WTC11 (cell line): ENCODE data around the gene NOP16. TPM values are rescaled to one million over a fixed set of nuclear protein-coding genes. Genes with fewer than 3 reads are reported as not detected.

ENCODE experiments used
- ATAC-seq: fragments of 200-7000 bp; cut with Tn5 transposase; 2 replicates; pipeline ENCODE4 v1.10.0; 2021; ENCODE audit warnings: mild to moderate bottlenecking, moderate library complexity
- CTCF ChIA-PET: fragments of 300-600 bp; sonication (Branson Sonifier 250); formaldehyde crosslinking; loops from one replicate; lab custom pipeline; 2021; ENCODE audit warnings: antibody characterized with exemption; lab: Charles Lee
- POLR2A ChIA-PET: fragments of 350-600 bp; sonication (Branson Sonifier 250); formaldehyde crosslinking; loops from one replicate; lab custom pipeline; 2021; ENCODE audit warnings: antibody characterized with exemption; lab: Charles Lee
- DNase-seq: peaks from one replicate; pipeline ENCODE4 v3.0.0; 2021; ENCODE audit warnings: low spot score
- H3K27ac Mint-ChIP-seq: 2 replicates; pipeline ENCODE4 v1.8.0; 2021; ENCODE audit warnings: mixed read lengths
- H3K27me3 Mint-ChIP-seq: 2 replicates; pipeline ENCODE4 v1.8.0; 2021; ENCODE audit warnings: low read depth, mild to moderate bottlenecking, moderate library complexity, mixed read lengths
- H3K36me3 Mint-ChIP-seq: 2 replicates; pipeline ENCODE4 v1.8.0; 2021; ENCODE audit warnings: mixed read lengths
- H3K4me1 Mint-ChIP-seq: 2 replicates; pipeline ENCODE4 v1.8.0; 2022; ENCODE audit warnings: mixed read lengths
- H3K4me3 Mint-ChIP-seq: 2 replicates; pipeline ENCODE4 v1.8.0; 2021; ENCODE audit warnings: mild to moderate bottlenecking, moderate library complexity, mixed read lengths
- H3K9me3 Mint-ChIP-seq: 2 replicates; pipeline ENCODE4 v1.8.0; 2021; ENCODE audit warnings: mixed read lengths
- CREM ChIP-seq: sonication (generic); formaldehyde crosslinking; IDR thresholded peaks from 2 replicates; pipeline ENCODE4 v1.8.1; 2022; ENCODE audit warnings: mild to moderate bottlenecking, missing genetic modification reagents, moderate library complexity
- EMX1 ChIP-seq: fragments of 250-450 bp; sonication (Bioruptor Pico); IDR thresholded peaks from 2 replicates; pipeline ENCODE4 v1.8.0; 2021; ENCODE audit warnings: mild to moderate bottlenecking
- ERG ChIP-seq: fragments of 250-450 bp; sonication (Bioruptor Pico); IDR thresholded peaks from 2 replicates; pipeline ENCODE4 v1.8.0; 2021; ENCODE audit warnings: mild to moderate bottlenecking
- HMGA2 ChIP-seq: fragments of 250-450 bp; sonication (Bioruptor Pico); IDR thresholded peaks from 2 replicates; pipeline ENCODE4 v1.4.0; 2021; ENCODE audit warnings: mild to moderate bottlenecking, moderate library complexity
- JUN ChIP-seq: sonication (generic); formaldehyde crosslinking; IDR thresholded peaks from 2 replicates; pipeline ENCODE4 v1.8.0; 2023; ENCODE audit warnings: mild to moderate bottlenecking, missing genetic modification reagents
- MLX ChIP-seq: sonication (generic); formaldehyde crosslinking; IDR thresholded peaks from 2 replicates; pipeline ENCODE4 v1.8.1; 2023; ENCODE audit warnings: mild to moderate bottlenecking, missing genetic modification reagents, moderate library complexity
- NR1H2 ChIP-seq: sonication (generic); formaldehyde crosslinking; IDR thresholded peaks from 2 replicates; pipeline ENCODE4 v1.9.0; 2021; ENCODE audit warnings: mild to moderate bottlenecking, moderate library complexity, missing genetic modification reagents
- RELA ChIP-seq: sonication (generic); formaldehyde crosslinking; IDR thresholded peaks from 2 replicates; pipeline ENCODE4 v1.8.1; 2022; ENCODE audit warnings: missing genetic modification reagents, mild to moderate bottlenecking, borderline replicate concordance
- RORB ChIP-seq: fragments of 250-450 bp; sonication (Bioruptor Pico); IDR thresholded peaks from 2 replicates; pipeline ENCODE4 v1.9.0; 2021; ENCODE audit warnings: mild to moderate bottlenecking
- SP1 ChIP-seq: sonication (generic); formaldehyde crosslinking; conservative IDR thresholded peaks from 2 replicates; pipeline ENCODE4 v1.8.1; 2022; ENCODE audit warnings: missing genetic modification reagents
- STAT6 ChIP-seq: sonication (generic); formaldehyde crosslinking; conservative IDR thresholded peaks from 2 replicates; pipeline ENCODE4 v1.8.1; 2023; ENCODE audit warnings: mild to moderate bottlenecking, low read depth, missing genetic modification reagents, moderate library complexity
- TCF7 ChIP-seq: sonication (generic); formaldehyde crosslinking; IDR thresholded peaks from 2 replicates; pipeline ENCODE4 v1.8.0; 2022; ENCODE audit warnings: mild to moderate bottlenecking, low read depth, missing genetic modification reagents, moderate library complexity
- ZNF219 ChIP-seq: sonication (generic); formaldehyde crosslinking; IDR thresholded peaks from 2 replicates; pipeline ENCODE4 v1.8.0; 2023; ENCODE audit warnings: missing genetic modification reagents, mild to moderate bottlenecking, borderline replicate concordance
- ZNF232 ChIP-seq: sonication (generic); formaldehyde crosslinking; IDR thresholded peaks from 2 replicates; pipeline ENCODE4 v1.8.0; 2022; ENCODE audit warnings: mild to moderate bottlenecking, missing genetic modification reagents
- ZNF423 ChIP-seq: fragments of 250-450 bp; sonication (Bioruptor Pico); IDR thresholded peaks from 2 replicates; pipeline ENCODE4 v2.1.2; 2022; ENCODE audit warnings: mild to moderate bottlenecking, moderate library complexity
- ZNF425 ChIP-seq: fragments of 250-450 bp; sonication (Bioruptor Pico); conservative IDR thresholded peaks from 2 replicates; pipeline ENCODE4 v1.9.0; 2021; ENCODE audit warnings: mild to moderate bottlenecking
- ZNF671 ChIP-seq: fragments of 250-450 bp; sonication (Bioruptor Pico); IDR thresholded peaks from 2 replicates; pipeline ENCODE4 v1.8.0; 2021; ENCODE audit warnings: mild to moderate bottlenecking
- total RNA-seq: library from RNA; stranded (reverse); gene quantifications from 3 replicates; pipeline ENCODE4 v1.2.3, GENCODE V29; 2021
- TF ChIP-seq, protein P1 (sequence below): sonication (generic); formaldehyde crosslinking; IDR thresholded peaks from 2 replicates; pipeline ENCODE4 v1.8.1; 2022; ENCODE audit warnings: low read depth, mild to moderate bottlenecking, moderate library complexity, missing genetic modification reagents, borderline replicate concordance
- TF ChIP-seq, protein P2 (sequence below): sonication (generic); formaldehyde crosslinking; IDR thresholded peaks from 2 replicates; pipeline ENCODE4 v1.8.0; 2022; ENCODE audit warnings: mild to moderate bottlenecking, missing genetic modification reagents
- TF ChIP-seq, protein P3 (sequence below): sonication (generic); formaldehyde crosslinking; IDR thresholded peaks from 2 replicates; pipeline ENCODE4 v1.8.1; 2022; ENCODE audit warnings: low read depth, missing genetic modification reagents, borderline replicate concordance
- TF ChIP-seq, protein P4 (sequence below): fragments of 250-450 bp; sonication (Bioruptor Pico); IDR thresholded peaks from 2 replicates; pipeline ENCODE4 v2.1.2; 2022; ENCODE audit warnings: mild to moderate bottlenecking, moderate library complexity

The NOP16 gene
- total RNA-seq, 1 experiment from 2014 or later = 57.7 TPM

DNA sequence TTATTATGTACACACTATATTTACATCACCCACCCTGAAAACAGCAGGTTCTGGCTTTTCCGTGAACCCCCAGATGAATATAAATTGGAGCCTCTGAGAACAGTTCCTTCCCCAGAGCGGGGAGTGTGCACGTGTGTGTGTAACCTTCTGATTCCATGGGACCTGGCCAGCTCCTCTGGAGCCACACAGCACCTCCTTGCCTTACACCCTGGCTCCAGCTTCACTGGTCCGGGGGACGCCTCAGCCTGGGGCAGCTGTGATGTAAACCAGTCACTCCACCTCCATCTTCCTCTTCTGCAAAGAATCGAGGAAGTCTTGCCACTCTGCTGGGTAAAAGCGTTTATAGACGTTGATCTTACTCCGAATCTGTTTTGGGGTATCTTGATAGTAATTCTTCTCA lies 4.4 kb downstream of the NOP16 start:
- Mint-ChIP-seq H3K27ac (no peak overlapping the region), H3K4me1 (peaks cover 16% of the 10 kb centered on the region)
- DNase-seq = no peak
- POLR2A ChIA-PET = no interaction called here
- TF ChIP-seq TCF7 (CRISPR knock-in tag) = no peak
- TF ChIP-seq, all 79 proteins: peak for 0
- Mint-ChIP-seq H3K4me3 (no peak overlapping the region), H3K27me3 (no peaks in the 10 kb centered on the region; the same call in 1 of the 2 replicates), H3K9me3 (no peaks in the 10 kb centered on the region), H3K36me3 (peaks cover 57% of the 10 kb centered on the region)
- CTCF ChIA-PET = no interaction called here
- no peak for ATAC-seq

- peaks cover 16% of the 10 kb centered on the region for H3K4me1 Mint-ChIP-seq
- no peaks in the 10 kb centered on the region for H3K27me3 Mint-ChIP-seq
- H3K4me3 Mint-ChIP-seq = no peak overlapping the region
- POLR2A ChIA-PET = no interaction called here
- CTCF ChIA-PET = no interaction called here
- peaks cover 57% of the 10 kb centered on the region for H3K36me3 Mint-ChIP-seq
- TF ChIP-seq ZNF423 (CRISPR knock-in tag) (no peak), JUN (no peak), RELA (no peak), ZNF219 (CRISPR knock-in tag) (no peak), ZNF232 (no peak), ERG (CRISPR knock-in tag) (no peak), EMX1 (CRISPR knock-in tag) (no peak), ZNF671 (CRISPR knock-in tag) (no peak), CREM (CRISPR knock-in tag) (no peak), MLX (CRISPR knock-in tag) (no peak)
- TF ChIP-seq, protein P1, sequence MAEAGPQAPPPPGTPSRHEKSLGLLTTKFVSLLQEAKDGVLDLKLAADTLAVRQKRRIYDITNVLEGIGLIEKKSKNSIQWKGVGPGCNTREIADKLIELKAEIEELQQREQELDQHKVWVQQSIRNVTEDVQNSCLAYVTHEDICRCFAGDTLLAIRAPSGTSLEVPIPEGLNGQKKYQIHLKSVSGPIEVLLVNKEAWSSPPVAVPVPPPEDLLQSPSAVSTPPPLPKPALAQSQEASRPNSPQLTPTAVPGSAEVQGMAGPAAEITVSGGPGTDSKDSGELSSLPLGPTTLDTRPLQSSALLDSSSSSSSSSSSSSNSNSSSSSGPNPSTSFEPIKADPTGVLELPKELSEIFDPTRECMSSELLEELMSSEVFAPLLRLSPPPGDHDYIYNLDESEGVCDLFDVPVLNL (CRISPR knock-in tag) = no peak
- TF ChIP-seq, protein P2, sequence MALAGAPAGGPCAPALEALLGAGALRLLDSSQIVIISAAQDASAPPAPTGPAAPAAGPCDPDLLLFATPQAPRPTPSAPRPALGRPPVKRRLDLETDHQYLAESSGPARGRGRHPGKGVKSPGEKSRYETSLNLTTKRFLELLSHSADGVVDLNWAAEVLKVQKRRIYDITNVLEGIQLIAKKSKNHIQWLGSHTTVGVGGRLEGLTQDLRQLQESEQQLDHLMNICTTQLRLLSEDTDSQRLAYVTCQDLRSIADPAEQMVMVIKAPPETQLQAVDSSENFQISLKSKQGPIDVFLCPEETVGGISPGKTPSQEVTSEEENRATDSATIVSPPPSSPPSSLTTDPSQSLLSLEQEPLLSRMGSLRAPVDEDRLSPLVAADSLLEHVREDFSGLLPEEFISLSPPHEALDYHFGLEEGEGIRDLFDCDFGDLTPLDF (CRISPR knock-in tag) = no peak
- TF ChIP-seq, protein P3, sequence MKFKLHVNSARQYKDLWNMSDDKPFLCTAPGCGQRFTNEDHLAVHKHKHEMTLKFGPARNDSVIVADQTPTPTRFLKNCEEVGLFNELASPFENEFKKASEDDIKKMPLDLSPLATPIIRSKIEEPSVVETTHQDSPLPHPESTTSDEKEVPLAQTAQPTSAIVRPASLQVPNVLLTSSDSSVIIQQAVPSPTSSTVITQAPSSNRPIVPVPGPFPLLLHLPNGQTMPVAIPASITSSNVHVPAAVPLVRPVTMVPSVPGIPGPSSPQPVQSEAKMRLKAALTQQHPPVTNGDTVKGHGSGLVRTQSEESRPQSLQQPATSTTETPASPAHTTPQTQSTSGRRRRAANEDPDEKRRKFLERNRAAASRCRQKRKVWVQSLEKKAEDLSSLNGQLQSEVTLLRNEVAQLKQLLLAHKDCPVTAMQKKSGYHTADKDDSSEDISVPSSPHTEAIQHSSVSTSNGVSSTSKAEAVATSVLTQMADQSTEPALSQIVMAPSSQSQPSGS = no peak
- TF ChIP-seq, protein P4, sequence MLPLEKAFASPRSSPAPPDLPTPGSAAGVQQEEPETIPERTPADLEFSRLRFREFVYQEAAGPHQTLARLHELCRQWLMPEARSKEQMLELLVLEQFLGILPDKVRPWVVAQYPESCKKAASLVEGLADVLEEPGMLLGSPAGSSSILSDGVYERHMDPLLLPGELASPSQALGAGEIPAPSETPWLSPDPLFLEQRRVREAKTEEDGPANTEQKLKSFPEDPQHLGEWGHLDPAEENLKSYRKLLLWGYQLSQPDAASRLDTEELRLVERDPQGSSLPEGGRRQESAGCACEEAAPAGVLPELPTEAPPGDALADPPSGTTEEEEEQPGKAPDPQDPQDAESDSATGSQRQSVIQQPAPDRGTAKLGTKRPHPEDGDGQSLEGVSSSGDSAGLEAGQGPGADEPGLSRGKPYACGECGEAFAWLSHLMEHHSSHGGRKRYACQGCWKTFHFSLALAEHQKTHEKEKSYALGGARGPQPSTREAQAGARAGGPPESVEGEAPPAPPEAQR = no peak
- DNase-seq (no peak), ATAC-seq (no peak)
- H3K9me3 Mint-ChIP-seq = no peaks in the 10 kb centered on the region
- no peak overlapping the region for H3K27ac Mint-ChIP-seq
Observed at GRCh38 chr5:176383248-176383905, 5.0 kb downstream of the NOP16 start.

DNA sequence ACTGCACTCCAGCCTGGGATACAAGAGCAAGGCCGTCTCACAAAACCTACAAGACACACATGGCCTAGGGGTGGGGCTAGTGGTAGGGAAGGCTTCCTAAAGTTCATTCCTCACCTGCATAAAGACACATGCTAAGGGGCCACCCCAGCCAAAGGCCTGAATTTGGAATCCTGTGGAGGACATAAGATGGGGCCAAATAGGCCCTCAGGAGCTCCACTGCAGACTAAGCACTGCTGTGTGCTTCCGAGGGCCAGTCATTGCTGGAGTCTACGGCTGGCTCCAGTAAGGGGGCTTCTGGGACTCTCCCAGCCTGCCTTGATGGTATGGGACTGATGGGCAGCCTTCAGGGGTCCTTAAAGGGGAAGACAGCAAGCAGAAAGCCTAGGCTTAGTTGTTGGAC lies 5.7 kb downstream of the NOP16 start:
- CTCF ChIA-PET = no interaction called here
- H3K4me1 Mint-ChIP-seq = peaks cover 14% of the 10 kb centered on the region
- H3K27ac Mint-ChIP-seq = no peak overlapping the region
- H3K27me3 Mint-ChIP-seq = no peaks in the 10 kb centered on the region
- no peaks in the 10 kb centered on the region for H3K9me3 Mint-ChIP-seq
- H3K4me3 Mint-ChIP-seq = no peak overlapping the region
- peaks cover 57% of the 10 kb centered on the region for H3K36me3 Mint-ChIP-seq
- DNase-seq (no peak), ATAC-seq (no peak)
- POLR2A ChIA-PET = no interaction called here
- TF ChIP-seq STAT6 (CRISPR knock-in tag) = no peak
- no peak for TF ChIP-seq SP1 (CRISPR knock-in tag)
- no peak for TF ChIP-seq ZNF425 (CRISPR knock-in tag)
- no peak for TF ChIP-seq ZNF423 (CRISPR knock-in tag)
- no peak for TF ChIP-seq NR1H2
- TF ChIP-seq HMGA2 = no peak
- no peak for TF ChIP-seq RORB (CRISPR knock-in tag)
